Kidney (tissue), 14 donors: ENCODE measurements around the gene RNF224. TPM values are rescaled to one million over a fixed set of nuclear protein-coding genes. Genes with fewer than 3 reads are reported as not detected.

Experiments
- DNase-seq, 5 donors: peaks; one replicate each; pipeline ENCODE4 v3.0.0-alpha.2; 2013 to 2020
- FAIRE-seq: peaks from 2 replicates; lab custom pipeline; 2012; peaks lifted over from hg19 to GRCh38; lab: Jason Lieb, UNC
- H3K27ac ChIP-seq, 2 donors: one replicate each; pipeline ENCODE4 v1.7.0; 2013; ENCODE audit warnings: low read depth in 2 of 2, low read length in 2 of 2, inconsistent platforms in 1 of 2
- H3K27me3 ChIP-seq: one replicate; pipeline ENCODE4 v1.7.1; 2013; ENCODE audit warnings: low read length, inconsistent platforms; ENCODE audit not compliant: control insufficient read depth, insufficient read depth
- H3K36me3 ChIP-seq, 3 donors: one replicate each; pipeline versions ENCODE4 v1.7.0 to v1.7.1; 2013; ENCODE audit warnings: low read length in 3 of 3, control low read depth in 1 of 3, inconsistent platforms in 1 of 3; ENCODE audit not compliant: insufficient read depth in 3 of 3, control insufficient read depth in 2 of 3
- H3K4me1 ChIP-seq, 3 donors: one replicate each; pipeline versions ENCODE4 v1.7.0 to v1.7.1; 2013; ENCODE audit warnings: low read length in 3 of 3, inconsistent platforms in 1 of 3, low read depth in 1 of 3; ENCODE audit not compliant: control insufficient read depth in 2 of 3, insufficient read depth in 2 of 3
- H3K4me3 ChIP-seq, 3 donors: one replicate each; pipeline versions ENCODE4 v1.7.0 to v1.8.1; 2013; ENCODE audit warnings: low read length in 3 of 3, control low read depth in 1 of 3, inconsistent platforms in 1 of 3
- H3K9ac ChIP-seq, 3 donors: one replicate each; pipeline versions ENCODE4 v1.7.0 to v1.7.1; 2013; ENCODE audit warnings: low read length in 3 of 3, control low read depth in 1 of 3, inconsistent platforms in 1 of 3
- H3K9me3 ChIP-seq, 3 donors: one replicate each; pipeline versions ENCODE4 v1.7.0 to v1.7.1; 2013; ENCODE audit warnings: low read length in 3 of 3, control low read depth in 1 of 3, inconsistent platforms in 1 of 3; ENCODE audit not compliant: control insufficient read depth in 2 of 3, insufficient read depth in 1 of 3
- CTCF ChIP-seq: IDR thresholded peaks from 3 replicates; pipeline ENCODE4 v1.5.1; 2012; ENCODE audit warnings: mild to moderate bottlenecking, moderate library complexity, borderline replicate concordance; ENCODE audit not compliant: insufficient read depth; ENCODE audit errors: extremely low read depth
- intact Hi-C: fragments of 100-400 bp; cut with DNase I; formaldehyde crosslinking; loops from one replicate; pipeline ENCODE4 v1.11.1; 2022
- polyA plus RNA-seq: library from polyadenylated mRNA; stranded (reverse); fragments of 350-450 nt; fragmentation: Illumina TruSeq; extraction: RNeasy Lipid Tissue Mini Kit (QIAGEN cat#74804); gene quantifications from one replicate; pipeline ENCODE4 v1.2.3, GENCODE V29; 2014; ENCODE audit warnings: low read depth, low replicate concordance; ENCODE audit not compliant: insufficient read depth
- total RNA-seq: library from RNA; stranded (reverse); fragmentation: NEBNext Ultra II Directional; extraction: Animal tissue kit (Norgen Biotek cat#: 25700); gene quantifications from one replicate; pipeline ENCODE4 v1.2.1, GENCODE V29; 2021
- donor health status: control.
- donor health status: control.
- donor health status: control.
- donor health status: control.
- donor health status: control.
- donor health status: DM: yes; HTN: yes; CAD: no.
- donor health status: Normal renal cell carcinoma (clear cell type).

RNF224 gene
- total and polyA plus RNA-seq, 2 donors from 2014 or later: 0.80 to 0.85 TPM

- H3K4me3 ChIP-seq: peak within 1 kb of the TSS; percentile 73 to 90 (median 84)
- peak within 1 kb of the TSS; percentile 57 to 82 (median 82) for H3K9ac ChIP-seq
- peaks cover 0 to 10% (median 4%) of the 10 kb centered on the region in 3 donors for H3K36me3 ChIP-seq
- peaks cover 0 to 22% (median 13%) of the 10 kb centered on the region in 3 donors for H3K4me1 ChIP-seq
- peak within 1 kb of the TSS; percentile 53 to 63 for H3K27ac ChIP-seq
- FAIRE-seq (no peak), DNase-seq (peak; percentile 93 to 98 (median 96))
- H3K9me3 ChIP-seq: no peaks in the 10 kb centered on the region
- TF ChIP-seq CTCF: peak; percentile 8
- intact Hi-C loops: no loop called here
- H3K27me3 ChIP-seq: no peaks in the 10 kb centered on the region
Observed at GRCh38 chr9:137254624-137255447, 27.5 kb downstream of the RNF224 start, which contains the start of gene NELFB. Gene NELFB, plus strand, starts transcription at chr9:137255327.

GRCh38 chr9:137255448-137256114, 28.3 kb downstream of the RNF224 start:
- peak overlapping the region; percentile 73 to 90 (median 84) for H3K4me3 ChIP-seq
- intact Hi-C loops: no loop called here

GRCh38 chr9:137256362-137256761, 29.1 kb downstream of the RNF224 start:
- DNase-seq: no peak
- intact Hi-C loops: no loop called here
- FAIRE-seq: no peak
- peak overlapping the region; percentile 73 to 90 (median 84) for H3K4me3 ChIP-seq
- no peaks in the 10 kb centered on the region for H3K9me3 ChIP-seq
- TF ChIP-seq CTCF: no peak
- H3K27me3 ChIP-seq: no peaks in the 10 kb centered on the region
- H3K36me3 ChIP-seq: peaks cover 0 to 10% (median 4%) of the 10 kb centered on the region in 3 donors
- H3K9ac ChIP-seq: peak overlapping the region in 1 of 3 donors; percentile 67
- peaks cover 0 to 22% (median 13%) of the 10 kb centered on the region in 3 donors for H3K4me1 ChIP-seq
- no peak overlapping the region for H3K27ac ChIP-seq

More at GRCh38 chr9:137255448-137256114, 28.3 kb downstream of the RNF224 start:
- H3K9ac ChIP-seq: peak overlapping the region; percentile 57 to 82 (median 67)
- no peaks in the 10 kb centered on the region for H3K9me3 ChIP-seq
- FAIRE-seq: no peak
- TF ChIP-seq CTCF: no peak
- H3K4me1 ChIP-seq: peaks cover 0 to 22% (median 13%) of the 10 kb centered on the region in 3 donors
- no peak overlapping the region for H3K27ac ChIP-seq
- H3K36me3 ChIP-seq: peaks cover 0 to 10% (median 4%) of the 10 kb centered on the region in 3 donors
- peak in 1 of 5 donors; percentile 66 for DNase-seq
- H3K27me3 ChIP-seq: no peaks in the 10 kb centered on the region
